Activated T-helper 1 cell treated with anti-CD3 and anti-CD28 coated beads, Interleukin-12 subunit alpha, Interleukin-12 subunit beta, Interleukin-2, Interleukin-4 antibody, amounts not matched to agents 30 ng/mL and 10 ng/mL and 1 ng/mL, durations not matched to agents 14 hours and 24 hours and 36 hours (primary cell): ENCODE measurements around the gene ALCAM. TPM values are rescaled to one million over a fixed set of nuclear protein-coding genes. Genes with fewer than 3 reads are reported as not detected.

Experiments used
- DNase-seq: peaks from one replicate; pipeline ENCODE4 v3.0.0; 2021; ENCODE audit warnings: low spot score
- H3K27ac Mint-ChIP-seq: one replicate; pipeline ENCODE4 v1.8.0; 2021; ENCODE audit warnings: mild to moderate bottlenecking, mixed read lengths
- H3K27me3 Mint-ChIP-seq: one replicate; pipeline ENCODE4 v1.8.0; 2022; ENCODE audit warnings: mild to moderate bottlenecking, moderate library complexity, mixed read lengths; ENCODE audit not compliant: insufficient read depth
- H3K36me3 Mint-ChIP-seq: one replicate; pipeline ENCODE4 v1.8.0; 2021; ENCODE audit warnings: low read depth, mixed read lengths
- H3K4me1 Mint-ChIP-seq: one replicate; pipeline ENCODE4 v1.8.0; 2021; ENCODE audit warnings: low read depth, mixed read lengths
- H3K4me3 Mint-ChIP-seq: one replicate; pipeline ENCODE4 v1.8.0; 2021; ENCODE audit warnings: mild to moderate bottlenecking, moderate library complexity, mixed read lengths
- H3K9me3 Mint-ChIP-seq: one replicate; pipeline ENCODE4 v1.8.0; 2021; ENCODE audit warnings: mixed read lengths
- intact Hi-C: fragments of 100-400 bp; cut with micrococcal nuclease; formaldehyde crosslinking; loops from one replicate; pipeline ENCODE4 v1.15.1; 2024
- total RNA-seq: library from RNA; stranded (reverse); gene quantifications from 2 replicates; pipeline ENCODE4 v1.2.3, GENCODE V29; 2022

ALCAM gene
- total RNA-seq, 1 donor from 2014 or later = 24.9 TPM

GRCh38 chr3:105539897-105540296 is 173.2 kb downstream of the ALCAM start:
- Mint-ChIP-seq H3K27me3 (no peaks in the 10 kb centered on the region), H3K27ac (no peak overlapping the region), H3K4me1 (no peaks in the 10 kb centered on the region), H3K9me3 (no peaks in the 10 kb centered on the region), H3K4me3 (no peak overlapping the region), H3K36me3 (peaks cover 27% of the 10 kb centered on the region)
- intact Hi-C loops = no loop called here
- no peak for DNase-seq

DNA sequence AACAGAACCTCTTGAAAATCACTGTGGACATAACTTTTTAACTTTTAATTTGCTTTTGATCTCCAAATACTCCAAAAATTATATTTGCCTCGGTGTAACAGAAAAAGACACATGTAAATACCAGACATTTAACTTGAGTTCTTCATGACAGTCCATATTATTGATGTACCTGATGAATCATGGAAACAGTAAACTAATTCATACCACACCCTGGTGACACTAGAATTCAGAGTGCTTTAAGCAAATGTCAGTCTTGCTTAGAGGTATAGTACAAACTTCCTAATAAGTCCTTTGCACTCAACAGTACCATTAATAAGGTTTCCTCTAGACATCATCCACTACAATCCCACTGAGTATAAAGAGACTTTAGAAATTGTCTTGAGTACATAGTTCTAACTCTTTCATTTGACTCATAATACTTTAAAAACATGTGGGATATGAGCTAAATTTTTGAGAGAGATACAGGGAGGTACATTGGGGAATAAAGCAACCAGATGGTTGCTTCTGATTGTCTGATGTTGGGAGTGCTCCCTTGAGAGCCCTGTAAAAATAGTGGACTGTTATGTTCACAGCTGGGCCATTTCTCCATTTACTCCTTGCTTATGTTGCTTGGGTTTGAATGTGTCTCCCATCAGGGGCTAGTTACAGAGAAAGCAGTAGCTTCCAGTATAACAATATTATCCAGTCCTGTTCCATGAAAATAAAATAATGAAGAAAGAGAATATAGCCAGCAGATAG is 175.7 kb downstream of the ALCAM start:
- no peak for DNase-seq
- no peak overlapping the region for H3K4me3 Mint-ChIP-seq
- no peaks in the 10 kb centered on the region for H3K4me1 Mint-ChIP-seq
- H3K27me3 Mint-ChIP-seq = no peaks in the 10 kb centered on the region
- no peaks in the 10 kb centered on the region for H3K9me3 Mint-ChIP-seq
- intact Hi-C loops = no loop called here
- H3K27ac Mint-ChIP-seq = no peak overlapping the region
- peaks cover 28% of the 10 kb centered on the region for H3K36me3 Mint-ChIP-seq

DNA sequence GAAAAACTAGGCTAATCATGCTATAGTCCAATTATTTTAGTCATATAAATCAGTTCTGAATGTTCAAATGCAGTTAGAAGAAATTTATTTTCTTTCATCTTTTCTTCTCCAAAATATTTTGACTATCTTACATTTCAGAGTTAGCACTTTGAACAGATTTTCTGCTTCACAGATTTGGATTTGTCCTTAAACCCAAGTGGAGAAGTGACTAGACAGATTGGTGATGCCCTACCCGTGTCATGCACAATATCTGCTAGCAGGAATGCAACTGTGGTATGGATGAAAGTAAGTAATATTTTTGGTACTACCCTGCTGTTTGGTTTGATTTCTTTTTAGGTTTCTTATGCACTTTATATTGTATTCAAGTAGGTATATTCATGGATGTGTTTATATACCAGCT is 178.3 kb downstream of the ALCAM start:
- intact Hi-C loops = no loop called here
- no peaks in the 10 kb centered on the region for H3K27me3 Mint-ChIP-seq
- no peak overlapping the region for H3K27ac Mint-ChIP-seq
- H3K9me3 Mint-ChIP-seq = no peaks in the 10 kb centered on the region
- H3K4me3 Mint-ChIP-seq = no peak overlapping the region
- no peaks in the 10 kb centered on the region for H3K4me1 Mint-ChIP-seq
- peaks cover 32% of the 10 kb centered on the region for H3K36me3 Mint-ChIP-seq
- DNase-seq = no peak

GRCh38 chr3:105553851-105554250 is 187.1 kb downstream of the ALCAM start:
- Mint-ChIP-seq H3K9me3 (no peaks in the 10 kb centered on the region), H3K27me3 (no peaks in the 10 kb centered on the region), H3K27ac (no peak overlapping the region), H3K4me3 (no peak overlapping the region), H3K36me3 (peaks cover 10% of the 10 kb centered on the region), H3K4me1 (no peaks in the 10 kb centered on the region)
- intact Hi-C loops = no loop called here
- DNase-seq = no peak

DNA sequence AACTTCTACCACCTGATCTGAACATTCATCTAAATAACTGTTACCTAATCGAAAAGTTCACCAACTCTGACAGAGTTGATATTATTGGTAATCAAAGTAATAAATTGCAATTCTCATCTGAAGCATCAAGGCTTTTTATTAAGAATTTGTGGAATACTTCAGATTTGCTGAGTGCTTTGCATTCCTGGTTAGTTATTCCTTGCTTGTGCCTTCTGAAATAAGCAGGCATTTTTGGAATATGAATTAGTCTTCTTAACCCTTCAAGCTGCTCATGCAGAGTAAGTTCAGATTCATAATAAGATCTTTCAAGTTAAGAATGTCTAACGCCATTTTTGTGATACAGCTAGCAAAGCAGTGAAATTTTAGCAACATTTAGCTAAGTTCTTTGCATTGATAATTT is 188.5 kb downstream of the ALCAM start:
- Mint-ChIP-seq H3K27ac (no peak overlapping the region), H3K4me1 (no peaks in the 10 kb centered on the region), H3K36me3 (peaks cover 6% of the 10 kb centered on the region), H3K4me3 (no peak overlapping the region), H3K9me3 (no peaks in the 10 kb centered on the region), H3K27me3 (no peaks in the 10 kb centered on the region)
- no peak for DNase-seq
- intact Hi-C loops = no loop called here

- no peak overlapping the region for H3K27ac Mint-ChIP-seq
- H3K4me3 Mint-ChIP-seq = no peak overlapping the region
- H3K27me3 Mint-ChIP-seq = no peaks in the 10 kb centered on the region
- H3K36me3 Mint-ChIP-seq = no peaks in the 10 kb centered on the region
- no peaks in the 10 kb centered on the region for H3K9me3 Mint-ChIP-seq
- intact Hi-C loops = no loop called here
- H3K4me1 Mint-ChIP-seq = no peaks in the 10 kb centered on the region
- no peak for DNase-seq
Measured at GRCh38 chr3:105559856-105560255, 193.1 kb downstream of the ALCAM start.

DNA sequence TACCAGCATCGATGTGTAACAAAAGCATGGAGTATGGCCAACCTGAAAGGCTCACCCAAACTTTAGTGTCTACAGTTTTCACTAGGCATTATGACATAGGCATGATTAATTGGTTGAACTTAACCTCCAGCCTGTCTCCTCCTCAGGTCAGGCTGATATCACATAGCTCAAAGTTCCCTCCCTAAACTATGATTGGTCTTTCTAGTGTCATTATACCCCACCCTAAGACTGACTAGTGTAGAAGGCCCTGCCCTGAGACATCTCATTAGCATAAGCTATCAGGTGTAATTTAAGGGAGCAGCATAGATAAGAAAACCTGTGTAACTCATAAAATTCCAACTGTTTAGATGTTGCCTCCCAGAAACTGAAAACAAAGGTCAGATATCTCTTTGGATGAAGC is 195.2 kb downstream of the ALCAM start:
- Mint-ChIP-seq H3K4me1 (no peaks in the 10 kb centered on the region), H3K4me3 (no peak overlapping the region), H3K36me3 (no peaks in the 10 kb centered on the region)

DNA sequence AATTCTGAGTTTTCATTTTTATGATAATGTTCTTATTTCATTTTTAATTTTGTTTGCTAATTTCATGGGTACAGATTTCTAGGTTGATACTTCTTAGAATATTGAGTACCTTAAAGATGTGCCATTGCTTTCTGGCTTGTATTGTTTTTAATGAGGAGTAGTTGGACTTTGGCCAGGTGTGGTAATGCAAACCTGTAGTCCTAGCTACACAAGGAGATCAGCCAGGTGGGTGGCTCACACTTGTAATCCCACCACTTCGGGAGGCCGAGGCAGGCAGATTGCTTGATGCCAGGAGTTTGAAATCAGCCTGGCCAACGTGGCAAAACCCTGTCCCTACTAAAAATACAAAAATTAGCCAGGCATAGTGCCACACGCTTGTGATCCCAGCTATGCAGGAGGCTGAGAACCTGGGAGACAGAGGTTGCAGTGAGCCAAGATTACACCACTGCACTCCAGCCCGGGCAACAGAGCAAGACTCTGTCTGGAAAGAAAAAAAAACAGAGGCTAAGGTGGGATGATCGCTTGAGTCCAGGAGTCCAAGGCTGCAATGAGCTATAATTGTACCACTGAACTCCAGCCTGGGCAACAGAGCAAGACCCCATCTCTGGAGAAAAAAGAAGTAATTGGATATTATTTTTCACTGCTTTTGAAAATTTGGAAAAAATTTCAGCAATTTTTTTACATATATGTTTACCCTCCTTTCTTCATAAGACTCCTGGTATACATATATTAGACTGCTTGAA is 198.0 kb downstream of the ALCAM start:
- intact Hi-C loops = no loop called here
- H3K27ac Mint-ChIP-seq = no peak overlapping the region
- no peak for DNase-seq

More for the DNA sequence above, 195.2 kb downstream of the ALCAM start:
- H3K27ac Mint-ChIP-seq = no peak overlapping the region
- no peaks in the 10 kb centered on the region for H3K9me3 Mint-ChIP-seq
- H3K27me3 Mint-ChIP-seq = no peaks in the 10 kb centered on the region
- no peak for DNase-seq
- intact Hi-C loops = no loop called here

DNA sequence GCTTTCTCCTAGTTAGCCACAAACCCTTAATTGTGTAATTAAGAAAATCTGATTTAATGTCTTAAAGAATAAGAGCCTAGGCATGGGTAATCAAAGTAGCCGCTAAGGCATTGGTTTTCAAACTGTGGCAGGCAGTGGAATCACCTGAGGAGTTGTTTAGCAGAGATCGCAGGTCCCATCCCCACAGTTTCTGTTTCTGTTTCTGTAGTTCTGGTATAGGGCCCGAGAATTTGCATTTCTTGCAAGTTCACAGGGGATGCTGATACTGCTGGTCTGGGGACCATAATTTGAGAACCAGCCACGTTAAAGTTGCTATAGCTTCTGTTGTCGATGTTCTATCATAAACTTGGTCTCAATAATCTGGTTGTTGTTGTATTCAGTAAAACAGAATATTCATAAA is 204.3 kb downstream of the ALCAM start:
- no peak overlapping the region for H3K27ac Mint-ChIP-seq
- peaks cover 7% of the 10 kb centered on the region for H3K36me3 Mint-ChIP-seq
- no peaks in the 10 kb centered on the region for H3K27me3 Mint-ChIP-seq
- no peaks in the 10 kb centered on the region for H3K4me1 Mint-ChIP-seq
- no peak for DNase-seq
- intact Hi-C loops = no loop called here
- no peaks in the 10 kb centered on the region for H3K9me3 Mint-ChIP-seq
- H3K4me3 Mint-ChIP-seq = no peak overlapping the region

More for the DNA sequence above, 198.0 kb downstream of the ALCAM start:
- H3K27me3 Mint-ChIP-seq = no peaks in the 10 kb centered on the region
- H3K9me3 Mint-ChIP-seq = no peaks in the 10 kb centered on the region
- H3K4me1 Mint-ChIP-seq = no peaks in the 10 kb centered on the region
- no peak overlapping the region for H3K4me3 Mint-ChIP-seq
- peaks cover 2% of the 10 kb centered on the region for H3K36me3 Mint-ChIP-seq

- Mint-ChIP-seq H3K27ac (no peak overlapping the region), H3K27me3 (no peaks in the 10 kb centered on the region), H3K4me3 (no peak overlapping the region)
Measured at GRCh38 chr3:105572501-105572900, 205.8 kb downstream of the ALCAM start.

DNA sequence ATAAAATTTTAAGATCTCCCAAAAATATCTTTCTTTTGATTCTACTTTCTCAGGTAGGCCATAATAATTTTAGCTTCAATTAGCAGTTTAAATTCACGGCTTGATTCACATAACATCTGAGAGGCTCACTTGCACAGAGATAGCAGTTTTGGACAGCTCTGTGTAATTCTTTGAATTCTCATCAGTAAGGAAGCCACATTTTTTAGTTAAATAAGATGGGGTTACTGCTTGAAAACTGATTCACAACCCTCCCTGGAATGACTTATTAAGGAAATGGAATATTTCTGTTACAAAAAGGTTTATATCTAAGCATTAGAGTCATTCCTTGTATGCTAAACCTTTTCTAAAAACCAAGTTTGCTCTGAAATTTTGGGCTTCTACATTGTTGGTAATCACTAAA is 212.7 kb downstream of the ALCAM start:
- no peak overlapping the region for H3K4me3 Mint-ChIP-seq
- H3K9me3 Mint-ChIP-seq = no peaks in the 10 kb centered on the region
- intact Hi-C loops = no loop called here

More at GRCh38 chr3:105572501-105572900, 205.8 kb downstream of the ALCAM start:
- Mint-ChIP-seq H3K4me1 (no peaks in the 10 kb centered on the region), H3K9me3 (no peaks in the 10 kb centered on the region), H3K36me3 (peaks cover 7% of the 10 kb centered on the region)
- no peak for DNase-seq
- intact Hi-C loops = no loop called here

GRCh38 chr3:105580296-105580965 is 213.7 kb downstream of the ALCAM start:
- intact Hi-C loops = no loop called here
- DNase-seq = no peak
- Mint-ChIP-seq H3K27me3 (peaks cover 2% of the 10 kb centered on the region), H3K27ac (no peak overlapping the region), H3K4me3 (no peak overlapping the region), H3K9me3 (no peaks in the 10 kb centered on the region), H3K36me3 (no peaks in the 10 kb centered on the region), H3K4me1 (no peaks in the 10 kb centered on the region)

More for the DNA sequence above, 212.7 kb downstream of the ALCAM start:
- DNase-seq = no peak
- H3K27ac Mint-ChIP-seq = no peak overlapping the region
- no peaks in the 10 kb centered on the region for H3K4me1 Mint-ChIP-seq
- peaks cover 2% of the 10 kb centered on the region for H3K27me3 Mint-ChIP-seq
- no peaks in the 10 kb centered on the region for H3K36me3 Mint-ChIP-seq

- H3K4me3 Mint-ChIP-seq = no peak overlapping the region
- no peaks in the 10 kb centered on the region for H3K4me1 Mint-ChIP-seq
- H3K27me3 Mint-ChIP-seq = peaks cover 2% of the 10 kb centered on the region
- intact Hi-C loops = no loop called here
- H3K9me3 Mint-ChIP-seq = no peaks in the 10 kb centered on the region
- H3K36me3 Mint-ChIP-seq = no peaks in the 10 kb centered on the region
- DNase-seq = no peak
- H3K27ac Mint-ChIP-seq = no peak overlapping the region
Measured at GRCh38 chr3:105582015-105582414, 215.3 kb downstream of the ALCAM start.
